HepG2 (cell line): ENCODE measurements around the gene NPB. TPM values are rescaled to one million over a fixed set of nuclear protein-coding genes. Genes with fewer than 3 reads are reported as not detected.
A peak's percentile ranks its signal among the peaks of the same experiment; 100 is the strongest.

Experiments used
- ATAD3A ChIP-seq: sonication (generic); formaldehyde crosslinking; IDR thresholded peaks from 2 replicates; pipeline ENCODE4 v1.4.0; 2020; ENCODE audit warnings: missing genetic modification reagents
- FLYWCH1 ChIP-seq: sonication (generic); formaldehyde crosslinking; IDR thresholded peaks from 2 replicates; pipeline ENCODE4 v1.8.1; 2023; ENCODE audit warnings: mild to moderate bottlenecking, missing genetic modification reagents
- FOXC1 ChIP-seq: sonication (generic); formaldehyde crosslinking; IDR thresholded peaks from 2 replicates; pipeline ENCODE4 v1.8.0; 2022; ENCODE audit warnings: mild to moderate bottlenecking, missing genetic modification reagents, borderline replicate concordance
- GLI4 ChIP-seq: sonication (generic); formaldehyde crosslinking; IDR thresholded peaks from 2 replicates; pipeline ENCODE4 v1.5.1; 2020; ENCODE audit warnings: missing genetic modification reagents, mild to moderate bottlenecking, moderate library complexity, borderline replicate concordance
- HIVEP1 ChIP-seq: sonication (generic); formaldehyde crosslinking; IDR thresholded peaks from 2 replicates; pipeline ENCODE4 v1.4.0; 2020; ENCODE audit warnings: mild to moderate bottlenecking, missing genetic modification reagents
- HNRNPK ChIP-seq: fragments of 200-400 bp; formaldehyde crosslinking; IDR thresholded peaks from 2 replicates; pipeline ENCODE4 v1.6.1; 2018; ENCODE audit warnings: low read length, low read depth, moderate library complexity, mild to moderate bottlenecking; ENCODE audit not compliant: poor library complexity, severe bottlenecking
- KDM1A ChIP-seq: IDR thresholded peaks from 2 replicates; pipeline ENCODE4 v1.6.1; 2016; ENCODE audit warnings: missing compliant biosample characterization
- NFATC3 ChIP-seq: sonication (generic); formaldehyde crosslinking; IDR thresholded peaks from 2 replicates; pipeline ENCODE4 v1.5.1; 2020; ENCODE audit warnings: mild to moderate bottlenecking, missing genetic modification reagents
- NKX3-1 ChIP-seq: sonication (generic); formaldehyde crosslinking; IDR thresholded peaks from 2 replicates; pipeline ENCODE4 v1.5.0; 2020; ENCODE audit warnings: missing genetic modification reagents
- PAX8 ChIP-seq: sonication (generic); formaldehyde crosslinking; IDR thresholded peaks from 2 replicates; pipeline ENCODE4 v1.8.0; 2022; ENCODE audit warnings: mild to moderate bottlenecking, missing genetic modification reagents, borderline replicate concordance
- PITX1 ChIP-seq: sonication (generic); formaldehyde crosslinking; IDR thresholded peaks from 2 replicates; pipeline ENCODE4 v1.5.1; 2020; ENCODE audit warnings: mild to moderate bottlenecking, missing genetic modification reagents
- STAT6 ChIP-seq: sonication (generic); formaldehyde crosslinking; IDR thresholded peaks from 2 replicates; pipeline ENCODE4 v1.4.0; 2020; ENCODE audit warnings: missing genetic modification reagents, mild to moderate bottlenecking, borderline replicate concordance
- ZGPAT ChIP-seq: IDR thresholded peaks from 2 replicates; pipeline ENCODE4 v1.6.1; 2016; ENCODE audit warnings: mild to moderate bottlenecking
- ZNF550 ChIP-seq: sonication (generic); formaldehyde crosslinking; IDR thresholded peaks from 2 replicates; pipeline ENCODE4 v1.4.0; 2020; ENCODE audit warnings: mild to moderate bottlenecking, missing genetic modification reagents, borderline replicate concordance
- ZNF563 ChIP-seq: sonication (generic); formaldehyde crosslinking; IDR thresholded peaks from 2 replicates; pipeline ENCODE4 v1.8.0; 2022; ENCODE audit warnings: mild to moderate bottlenecking, moderate library complexity, missing genetic modification reagents
- ZNF567 ChIP-seq: sonication (generic); formaldehyde crosslinking; IDR thresholded peaks from 2 replicates; pipeline ENCODE4 v1.8.1; 2023; ENCODE audit warnings: mild to moderate bottlenecking, missing genetic modification reagents, borderline replicate concordance
- ZNF609 ChIP-seq: sonication (generic); formaldehyde crosslinking; IDR thresholded peaks from 2 replicates; pipeline ENCODE4 v1.4.0; 2020; ENCODE audit warnings: mild to moderate bottlenecking, missing genetic modification reagents, borderline replicate concordance
- ZNF891 ChIP-seq: sonication (generic); formaldehyde crosslinking; IDR thresholded peaks from 2 replicates; pipeline ENCODE4 v1.5.0; 2020; ENCODE audit warnings: mild to moderate bottlenecking, missing genetic modification reagents
- ZSCAN12 ChIP-seq: sonication (generic); formaldehyde crosslinking; IDR thresholded peaks from 2 replicates; pipeline ENCODE4 v1.9.0; 2021; ENCODE audit warnings: mild to moderate bottlenecking, missing genetic modification reagents
- polyA plus RNA-seq, 8 experiments: library from polyadenylated mRNA; depleted of rRNA in 3 of 8; stranded (reverse) in 7 of 8; unstranded in 1 of 8; fragments of >200 nt; fragmentation: Illumina TruSeq in 4 of 8; extraction: Trizol in 4 of 8; gene quantifications; 2 replicates each; pipeline versions ENCODE4 v1.2.1 to v1.2.3, GENCODE V29; 2011 to 2016; ENCODE audit warnings: low read depth in 4 of 8, missing spikeins in 1 of 8, mixed read lengths in 1 of 8; ENCODE audit not compliant: insufficient read depth in 1 of 8
- total RNA-seq, 5 experiments: library from RNA; depleted of rRNA; stranded (reverse); fragments of >200 nt; fragmentation: Illumina TruSeq; extraction: Trizol; gene quantifications; 2 replicates each; pipeline ENCODE4 v1.2.3, GENCODE V29; 2016; ENCODE audit warnings: low read depth in 1 of 5

Gene NPB
- total and polyA plus RNA-seq, 2 of the 13 experiments (the other 11 are each of a cell fraction or from before 2014, with no cell fraction given): 0.11 to 0.93 TPM

GRCh38 chr17:81926451-81927151, 24.6 kb downstream of the NPB start (continued):
- TF ChIP-seq STAT6 (CRISPR knock-in tag) (no peak), HIVEP1 (CRISPR knock-in tag) (peak; percentile 94), ZNF891 (CRISPR knock-in tag) (peak; percentile 59), GLI4 (CRISPR knock-in tag) (no peak), ZSCAN12 (CRISPR knock-in tag) (no peak), NFATC3 (peak; percentile 29; the same call in 1 of the 2 replicates), PITX1 (CRISPR knock-in tag) (no peak), FOXC1 (no peak), ATAD3A (CRISPR knock-in tag) (no peak), ZGPAT (CRISPR knock-in tag) (peak; percentile 86), PAX8 (no peak), HNRNPK (peak; percentile 71), KDM1A (no peak), NKX3-1 (CRISPR knock-in tag) (no peak), FLYWCH1 (CRISPR knock-in tag) (no peak), ZNF563 (peak; percentile 40; the same call in 1 of the 2 replicates), ZNF567 (CRISPR knock-in tag) (0 out of 2 replicates have a peak, but pooled peaks have one; percentile 28), ZNF550 (CRISPR knock-in tag) (no peak), ZNF609 (CRISPR knock-in tag) (peak; percentile 65)
